ENCODE results near the gene MED13L. TPM values are rescaled to one million over a fixed set of nuclear protein-coding genes. Genes with fewer than 3 reads are reported as not detected.

The MED13L gene
- total RNA-seq, 2 experiments from 2014 or later, result 203 to 208 TPM

DNA sequence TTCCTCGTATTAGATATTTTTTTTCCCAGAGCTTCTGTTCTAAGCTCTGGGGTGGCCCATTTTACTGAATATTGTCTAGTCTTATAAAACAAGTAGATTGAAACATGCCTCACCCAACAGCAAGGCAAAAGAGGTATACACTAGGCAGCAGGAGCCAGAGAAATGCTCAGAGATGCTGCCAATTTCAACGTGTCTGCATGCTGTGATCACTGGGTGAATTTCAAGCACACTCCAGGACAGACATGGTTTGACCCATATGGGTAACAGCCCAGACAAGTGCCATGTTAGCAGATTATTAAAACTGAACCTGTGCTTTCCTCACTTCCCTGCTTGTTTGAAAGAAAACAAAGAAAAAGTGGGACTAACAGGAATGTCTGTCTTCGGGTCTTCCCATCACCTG is 321.3 kb downstream of the MED13L start:
- peaks cover 37% of the 10 kb centered on the region for H3K36me3 Mint-ChIP-seq (ENCODE audit: low read depth)
- H3K27me3 Mint-ChIP-seq, result no peaks in the 10 kb centered on the region
- no peak overlapping the region for H3K27ac Mint-ChIP-seq
- intact Hi-C loops (cut with DNase I, micrococcal nuclease), result no loop called here
- DNase-seq (no peak), ATAC-seq (ENCODE audit: poor library complexity) (no peak)
- TF ChIP-seq, protein P1, sequence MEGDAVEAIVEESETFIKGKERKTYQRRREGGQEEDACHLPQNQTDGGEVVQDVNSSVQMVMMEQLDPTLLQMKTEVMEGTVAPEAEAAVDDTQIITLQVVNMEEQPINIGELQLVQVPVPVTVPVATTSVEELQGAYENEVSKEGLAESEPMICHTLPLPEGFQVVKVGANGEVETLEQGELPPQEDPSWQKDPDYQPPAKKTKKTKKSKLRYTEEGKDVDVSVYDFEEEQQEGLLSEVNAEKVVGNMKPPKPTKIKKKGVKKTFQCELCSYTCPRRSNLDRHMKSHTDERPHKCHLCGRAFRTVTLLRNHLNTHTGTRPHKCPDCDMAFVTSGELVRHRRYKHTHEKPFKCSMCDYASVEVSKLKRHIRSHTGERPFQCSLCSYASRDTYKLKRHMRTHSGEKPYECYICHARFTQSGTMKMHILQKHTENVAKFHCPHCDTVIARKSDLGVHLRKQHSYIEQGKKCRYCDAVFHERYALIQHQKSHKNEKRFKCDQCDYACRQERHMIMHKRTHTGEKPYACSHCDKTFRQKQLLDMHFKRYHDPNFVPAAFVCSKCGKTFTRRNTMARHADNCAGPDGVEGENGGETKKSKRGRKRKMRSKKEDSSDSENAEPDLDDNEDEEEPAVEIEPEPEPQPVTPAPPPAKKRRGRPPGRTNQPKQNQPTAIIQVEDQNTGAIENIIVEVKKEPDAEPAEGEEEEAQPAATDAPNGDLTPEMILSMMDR (IDR thresholded peaks at IDR 0.05), result no peak
- no peak overlapping the region for H3K4me3 Mint-ChIP-seq
- ChIA-PET POLR2A (no interaction called here), CTCF (no interaction called here)
- H3K27me3 ChIP-seq (ENCODE audit: control insufficient read depth in 1 of 2, insufficient read depth in 2 of 2, low read length in 2 of 2), result no peaks in the 10 kb centered on the region
- H3K36me3 ChIP-seq (ENCODE audit: insufficient read depth, low read length), result peaks cover 25% of the 10 kb centered on the region
- no peaks in the 10 kb centered on the region for H3K9me3 Mint-ChIP-seq
- no peaks in the 10 kb centered on the region for H3K4me1 ChIP-seq (ENCODE audit: insufficient read depth, low read length)
- H3K9me3 ChIP-seq (ENCODE audit: control insufficient read depth in 1 of 2, insufficient read depth in 1 of 2, low read length in 2 of 2), result no peaks in the 10 kb centered on the region
- no peak overlapping the region for H3K4me3 ChIP-seq (ENCODE audit: low read length)
- no peak overlapping the region for H3K27ac ChIP-seq (ENCODE audit: low read depth in 1 of 2, low read length in 2 of 2)
- H3K4me1 Mint-ChIP-seq (ENCODE audit: low read depth), result no peaks in the 10 kb centered on the region

DNA sequence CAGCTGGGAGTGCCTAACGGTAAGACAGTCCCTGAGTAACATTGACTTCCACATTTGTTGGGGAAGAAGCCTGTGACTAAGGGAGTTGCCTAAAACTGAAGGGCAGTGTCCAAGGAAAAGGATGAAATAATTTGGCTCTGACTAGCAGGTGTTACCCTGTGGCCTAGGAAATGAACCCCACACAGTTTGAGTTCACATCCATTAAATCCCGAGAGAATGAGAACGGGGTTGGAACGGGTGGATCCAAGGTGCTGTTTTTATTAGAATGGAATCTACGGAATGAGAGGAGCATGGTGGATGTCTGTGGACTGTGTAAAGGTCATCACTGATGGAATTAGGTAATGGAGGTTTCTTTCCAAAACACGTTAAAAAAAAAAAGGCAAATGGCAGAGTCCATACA is 324.0 kb downstream of the MED13L start:
- Mint-ChIP-seq H3K27ac (no peak overlapping the region), H3K4me1 (ENCODE audit: low read depth) (no peaks in the 10 kb centered on the region), H3K27me3 (no peaks in the 10 kb centered on the region), H3K9me3 (no peaks in the 10 kb centered on the region), H3K36me3 (ENCODE audit: low read depth) (peaks cover 19% of the 10 kb centered on the region), H3K4me3 (no peak overlapping the region)
- DNase-seq (no peak), ATAC-seq (ENCODE audit: poor library complexity) (no peak)
- intact Hi-C loops (cut with DNase I, micrococcal nuclease), result no loop called here
- TF ChIP-seq, protein P1 (IDR thresholded peaks at IDR 0.05), result no peak
- ChIA-PET POLR2A (no interaction called here), CTCF (no interaction called here)
- Histone ChIP-seq H3K9me3 (ENCODE audit: control insufficient read depth in 1 of 2, insufficient read depth in 1 of 2, low read length in 2 of 2) (no peaks in the 10 kb centered on the region), H3K27me3 (ENCODE audit: control insufficient read depth in 1 of 2, insufficient read depth in 2 of 2, low read length in 2 of 2) (no peaks in the 10 kb centered on the region), H3K4me3 (ENCODE audit: low read length) (no peak overlapping the region), H3K27ac (ENCODE audit: low read depth in 1 of 2, low read length in 2 of 2) (no peak overlapping the region), H3K4me1 (ENCODE audit: insufficient read depth, low read length) (no peaks in the 10 kb centered on the region), H3K36me3 (ENCODE audit: insufficient read depth, low read length) (peaks cover 9% of the 10 kb centered on the region)

DNA sequence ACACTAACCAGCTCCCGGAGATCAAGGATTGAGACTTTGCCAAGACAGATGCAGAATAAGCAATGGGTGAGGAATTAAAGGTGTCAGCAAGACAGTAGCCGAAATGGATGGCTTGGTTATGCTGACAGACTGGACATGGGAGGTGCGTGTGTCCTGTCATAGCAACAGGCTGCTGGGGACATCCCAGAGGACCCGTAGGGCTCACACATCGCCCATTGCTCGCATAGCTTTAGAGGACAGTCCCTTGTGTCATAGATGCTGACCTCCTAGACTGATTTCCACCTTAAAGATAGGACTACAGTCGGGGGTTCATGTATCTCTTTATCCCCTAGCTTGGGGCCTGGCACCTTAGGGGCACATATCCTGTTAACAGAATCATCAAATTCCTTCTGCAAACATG is 324.5 kb downstream of the MED13L start:
- DNase-seq (no peak), ATAC-seq (ENCODE audit: poor library complexity) (no peak)
- TF ChIP-seq, protein P1 (IDR thresholded peaks at IDR 0.05), result no peak
- Histone ChIP-seq H3K36me3 (ENCODE audit: insufficient read depth, low read length) (peaks cover 6% of the 10 kb centered on the region), H3K27ac (ENCODE audit: low read depth in 1 of 2, low read length in 2 of 2) (no peak overlapping the region), H3K27me3 (ENCODE audit: control insufficient read depth in 1 of 2, insufficient read depth in 2 of 2, low read length in 2 of 2) (no peaks in the 10 kb centered on the region), H3K4me1 (ENCODE audit: insufficient read depth, low read length) (no peaks in the 10 kb centered on the region), H3K4me3 (ENCODE audit: low read length) (no peak overlapping the region), H3K9me3 (ENCODE audit: control insufficient read depth in 1 of 2, insufficient read depth in 1 of 2, low read length in 2 of 2) (no peaks in the 10 kb centered on the region)
- Mint-ChIP-seq H3K9me3 (no peaks in the 10 kb centered on the region), H3K4me1 (ENCODE audit: low read depth) (no peaks in the 10 kb centered on the region), H3K27me3 (no peaks in the 10 kb centered on the region), H3K4me3 (no peak overlapping the region), H3K36me3 (ENCODE audit: low read depth) (peaks cover 15% of the 10 kb centered on the region), H3K27ac (no peak overlapping the region)
- CTCF ChIA-PET, result no interaction called here
- POLR2A ChIA-PET, result no interaction called here
- intact Hi-C loops (cut with DNase I, micrococcal nuclease), result no loop called here
